GM23248 (cell line): ENCODE results near the gene FBN3. TPM values are rescaled to one million over a fixed set of nuclear protein-coding genes. Genes with fewer than 3 reads are reported as not detected.

Source experiments
- DNase-seq: peaks from one replicate; pipeline ENCODE4 v3.0.0-alpha.2; 2015
- H2AFZ ChIP-seq: fragments of 200-600 bp; sonication (generic); 2 replicates; pipeline ENCODE4 v1.6.1; 2016; ENCODE audit warnings: antibody characterized with exemption
- H3F3A ChIP-seq: fragments of 200-600 bp; sonication (generic); 2 replicates; pipeline ENCODE4 v1.6.1; 2016; ENCODE audit warnings: mild to moderate bottlenecking, antibody characterized with exemption, mixed run types; ENCODE audit not compliant: insufficient read depth
- H3K27ac ChIP-seq: fragments of 200-600 bp; sonication (generic); 2 replicates; pipeline ENCODE4 v1.5.1; 2016; ENCODE audit warnings: mild to moderate bottlenecking
- H3K27me3 ChIP-seq: fragments of 200-600 bp; sonication (generic); replicated peaks from 2 replicates; pipeline ENCODE4 v1.6.1; 2016; ENCODE audit warnings: mild to moderate bottlenecking; ENCODE audit not compliant: insufficient read depth
- H3K36me3 ChIP-seq: fragments of 200-600 bp; sonication (generic); 2 replicates; pipeline ENCODE4 v1.6.1; 2016; ENCODE audit warnings: low read depth, mild to moderate bottlenecking
- H3K4me1 ChIP-seq: fragments of 200-600 bp; sonication (generic); 2 replicates; pipeline ENCODE4 v1.6.1; 2016; ENCODE audit warnings: mild to moderate bottlenecking; ENCODE audit not compliant: insufficient read depth
- H3K4me2 ChIP-seq: fragments of 200-600 bp; sonication (generic); one replicate; pipeline ENCODE4 v1.6.1; 2016; ENCODE audit warnings: mild to moderate bottlenecking; ENCODE audit not compliant: unreplicated experiment
- H3K4me3 ChIP-seq: fragments of 200-600 bp; sonication (generic); 2 replicates; pipeline ENCODE4 v1.5.1; 2016; ENCODE audit warnings: mild to moderate bottlenecking
- H3K79me2 ChIP-seq: fragments of 200-600 bp; sonication (generic); 2 replicates; pipeline ENCODE4 v1.6.1; 2016; ENCODE audit warnings: mild to moderate bottlenecking; ENCODE audit not compliant: insufficient read depth
- H3K9ac ChIP-seq: fragments of 200-600 bp; sonication (generic); 2 replicates; pipeline ENCODE4 v1.6.1; 2016; ENCODE audit warnings: mild to moderate bottlenecking
- H3K9me2 ChIP-seq: fragments of 200-600 bp; sonication (generic); 2 replicates; pipeline ENCODE4 v1.6.1; 2016; ENCODE audit warnings: mixed run types, mild to moderate bottlenecking, moderate library complexity; ENCODE audit not compliant: insufficient read depth
- H3K9me3 ChIP-seq: fragments of 200-600 bp; sonication (generic); one replicate; pipeline ENCODE4 v1.6.1; 2017; ENCODE audit warnings: low read depth
- H4K20me1 ChIP-seq: fragments of 200-600 bp; sonication (generic); 2 replicates; pipeline ENCODE4 v1.6.0; 2016; ENCODE audit not compliant: insufficient read depth
- EZH2 ChIP-seq: fragments of 200-600 bp; sonication (generic); IDR thresholded peaks from 2 replicates; pipeline ENCODE4 v1.6.1; 2018; ENCODE audit warnings: antibody characterized with exemption, mild to moderate bottlenecking; ENCODE audit not compliant: insufficient read depth, poor library complexity, severe bottlenecking
- EZH2phosphoT487 ChIP-seq: fragments of 200-600 bp; sonication (generic); IDR thresholded peaks from 2 replicates; pipeline ENCODE4 v1.6.1; 2018; ENCODE audit warnings: antibody characterized with exemption, moderate library complexity, mild to moderate bottlenecking, low read depth; ENCODE audit not compliant: insufficient read depth
- WGBS, 2 experiments: methylation state at CpG; one replicate each; pipeline ENCODE4 v1.1.6; 2015 to 2017; ENCODE audit warnings: low lambda C conversion rate in 2 of 2, low coverage in 1 of 2; ENCODE audit errors: missing lambda C conversion rate in 2 of 2; 5-methylcytosine and 5-hydroxymethylcytosine counted together
- in situ Hi-C: fragments of 300-500 bp; cut with MboI; formaldehyde crosslinking; loops from 2 replicates; pipeline ENCODE4 v1.15.0; 2020
- polyA plus RNA-seq: library from polyadenylated mRNA; unstranded; fragments of >200 nt; fragmentation: Nextera tagmentation; extraction: Ambion mirVana; gene quantifications from 2 replicates; pipeline ENCODE4 v1.2.1, GENCODE V29; 2016
- total RNA-seq: library from RNA; depleted of rRNA; stranded (reverse); fragments of >200 nt; shearing (Covaris generic); gene quantifications from 2 replicates; pipeline ENCODE4 v1.2.3, GENCODE V29; 2014

The FBN3 gene
- total and polyA plus RNA-seq, 2 experiments from 2014 or later, result not detected

DNA sequence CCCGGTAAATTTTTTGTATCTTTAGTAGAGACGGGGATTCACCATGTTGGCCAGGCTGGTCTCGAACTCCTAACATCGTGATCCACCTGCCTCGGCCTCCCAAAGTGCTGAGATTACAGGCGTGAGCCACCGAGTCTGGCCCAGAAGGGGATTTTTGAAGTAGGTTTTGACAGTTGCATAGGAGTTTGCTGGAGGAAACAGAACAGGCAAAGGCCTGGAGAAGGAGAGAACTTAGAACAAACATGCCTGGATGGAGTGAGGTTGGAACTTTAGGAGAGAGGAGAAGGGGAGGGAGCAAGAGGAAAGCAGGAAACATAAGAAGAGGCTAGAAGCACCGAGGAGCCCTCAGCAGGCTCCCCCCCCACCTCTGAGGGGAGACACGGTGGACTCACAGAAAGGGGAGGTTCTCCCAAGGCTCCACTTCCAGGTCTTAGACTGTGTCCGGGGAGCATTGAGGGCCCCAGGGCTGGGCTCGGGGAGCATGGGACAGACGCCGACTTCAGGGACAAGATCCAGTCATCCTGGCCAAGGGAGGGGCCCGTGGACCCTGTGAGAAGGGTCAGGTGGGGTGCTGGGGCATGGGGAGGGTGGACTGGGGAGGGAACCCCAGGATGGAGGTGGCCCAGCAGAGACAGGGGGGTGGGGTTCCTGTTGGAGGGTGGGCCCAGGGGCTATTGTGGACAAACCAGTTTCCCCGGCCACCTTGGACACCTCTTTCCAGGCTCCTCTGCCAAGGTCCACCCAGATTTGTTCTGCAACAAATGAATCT lies 1.8 kb upstream of the FBN3 start:
- H3K9me3 ChIP-seq, result no peaks in the 10 kb centered on the region
- H3K27me3 ChIP-seq, result peaks cover 22% of the 10 kb centered on the region
- H3K4me1 ChIP-seq, result peaks cover 7% of the 10 kb centered on the region
- no peaks in the 10 kb centered on the region for H3F3A ChIP-seq
- no peak overlapping the region for H3K9ac ChIP-seq
- H4K20me1 ChIP-seq, result no peaks in the 10 kb centered on the region
- H3K9me2 ChIP-seq, result no peaks in the 10 kb centered on the region
- H3K79me2 ChIP-seq, result no peaks in the 10 kb centered on the region
- WGBS, 2 experiments, result 71 to 75% methylated on average over 11 to 15 of the region's 15 CpGs
- no peak overlapping the region for H3K27ac ChIP-seq
- in situ Hi-C loops, result no loop called here
- no peak for DNase-seq
- TF ChIP-seq EZH2phosphoT487 (no peak), EZH2 (no peak)
- H2AFZ ChIP-seq, result no peak overlapping the region
- H3K4me3 ChIP-seq, result no peak overlapping the region
- H3K4me2 ChIP-seq, result no peak overlapping the region
- H3K36me3 ChIP-seq, result no peaks in the 10 kb centered on the region

DNA sequence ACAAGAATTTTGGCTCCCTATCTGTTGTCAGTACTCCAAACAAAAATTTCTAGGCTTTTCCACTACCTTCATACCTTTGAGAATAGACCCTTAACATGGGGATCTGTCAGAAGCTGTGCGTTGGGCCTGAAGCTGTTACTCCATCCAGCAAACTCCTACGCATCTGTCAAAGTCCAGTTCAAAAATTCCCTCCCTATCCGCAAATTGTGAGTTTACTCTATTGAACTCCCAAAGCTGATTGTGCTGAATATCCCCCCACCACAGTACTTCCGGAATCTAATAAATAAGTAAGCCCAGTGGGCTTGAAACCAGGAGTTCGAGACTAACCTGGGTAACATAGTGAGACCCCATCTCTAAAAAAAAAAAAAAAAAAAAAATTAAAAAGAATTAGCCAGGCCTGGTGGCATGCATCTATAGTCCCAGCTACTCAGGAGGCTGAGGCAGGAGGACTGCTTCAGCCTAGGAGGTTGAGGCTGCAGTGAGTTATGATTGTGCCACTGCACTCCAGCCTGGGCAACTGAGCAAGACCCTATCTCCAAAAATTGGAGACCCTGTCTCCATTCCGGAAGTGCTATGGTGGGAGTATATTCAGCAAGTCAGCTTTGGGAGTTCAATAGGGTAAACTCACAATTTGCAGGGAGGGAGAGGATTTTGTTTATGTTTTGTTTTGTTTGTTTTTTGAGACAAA lies 930 bp upstream of the FBN3 start:
- Histone ChIP-seq H3K4me3 (no peak overlapping the region), H3K9me2 (no peaks in the 10 kb centered on the region), H3K36me3 (no peaks in the 10 kb centered on the region), H2AFZ (no peak overlapping the region), H3K4me1 (peaks cover 7% of the 10 kb centered on the region), H4K20me1 (no peaks in the 10 kb centered on the region), H3K27me3 (peaks cover 22% of the 10 kb centered on the region), H3K9ac (no peak overlapping the region), H3K79me2 (no peaks in the 10 kb centered on the region), H3F3A (no peaks in the 10 kb centered on the region), H3K27ac (no peak overlapping the region), H3K9me3 (no peaks in the 10 kb centered on the region), H3K4me2 (no peak overlapping the region)
- TF ChIP-seq EZH2phosphoT487 (no peak), EZH2 (no peak)
- no peak for DNase-seq
- WGBS, 2 experiments, result 77 to 87% methylated on average over 6 of the region's 6 CpGs
- in situ Hi-C loops, result no loop called here

DNA sequence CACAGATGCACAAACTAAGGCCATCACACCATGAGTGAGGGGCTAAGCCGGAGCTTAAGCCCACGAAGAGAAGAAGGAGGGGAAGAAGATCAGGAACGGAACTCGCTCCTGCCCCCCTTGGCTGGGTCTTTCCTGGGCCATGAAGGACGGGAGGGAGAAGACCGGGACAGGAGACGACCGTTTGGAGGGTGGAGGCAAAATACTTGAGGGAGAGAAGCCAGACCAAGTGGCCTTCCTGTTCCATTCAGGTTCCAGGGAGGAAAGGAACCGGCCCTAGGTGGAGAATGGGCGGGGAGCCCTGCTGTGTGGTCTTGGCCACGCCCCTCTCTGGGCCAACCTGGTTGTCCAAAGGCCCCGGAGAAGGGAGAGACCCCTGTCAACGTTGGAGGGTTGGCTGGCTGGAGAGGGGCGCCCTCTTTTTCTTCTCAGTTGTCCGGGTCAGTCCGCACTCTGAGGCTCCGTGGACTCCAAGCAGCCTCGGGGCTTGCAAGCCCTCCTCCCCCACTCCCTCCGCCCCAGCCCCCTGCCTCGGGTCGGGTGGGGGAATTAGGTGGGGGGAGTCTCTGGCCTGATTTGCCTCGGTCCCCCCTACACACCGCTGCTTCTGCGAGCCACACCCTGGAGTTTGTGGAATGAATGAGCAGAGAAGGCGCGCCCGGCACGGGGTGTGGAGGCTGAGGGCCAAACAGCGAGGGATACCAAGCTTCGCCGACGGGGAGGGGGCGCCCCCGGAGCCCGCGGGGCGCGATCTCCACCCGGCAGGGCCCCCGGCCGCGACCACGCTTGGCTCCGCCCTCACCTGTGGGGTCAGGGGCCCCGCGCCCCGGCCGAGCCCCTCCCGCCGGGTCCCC lies 757 bp downstream of the FBN3 start:
- no peak for DNase-seq
- Histone ChIP-seq H4K20me1 (no peaks in the 10 kb centered on the region), H3K4me1 (no peaks in the 10 kb centered on the region), H3K27ac (no peak overlapping the region), H3K9ac (no peak overlapping the region), H3K9me2 (no peaks in the 10 kb centered on the region), H3K4me3 (no peak overlapping the region), H3K4me2 (no peak overlapping the region), H3K36me3 (no peaks in the 10 kb centered on the region), H3K9me3 (no peaks in the 10 kb centered on the region), H3K79me2 (no peaks in the 10 kb centered on the region), H3K27me3 (peaks cover 22% of the 10 kb centered on the region), H3F3A (no peaks in the 10 kb centered on the region), H2AFZ (no peak overlapping the region)
- TF ChIP-seq EZH2phosphoT487 (no peak), EZH2 (peak; percentile 77)
- 1 to 2% methylated on average over 19 to 31 of the region's 50 CpGs for WGBS, 2 experiments
- in situ Hi-C loops, result no loop called here

DNA sequence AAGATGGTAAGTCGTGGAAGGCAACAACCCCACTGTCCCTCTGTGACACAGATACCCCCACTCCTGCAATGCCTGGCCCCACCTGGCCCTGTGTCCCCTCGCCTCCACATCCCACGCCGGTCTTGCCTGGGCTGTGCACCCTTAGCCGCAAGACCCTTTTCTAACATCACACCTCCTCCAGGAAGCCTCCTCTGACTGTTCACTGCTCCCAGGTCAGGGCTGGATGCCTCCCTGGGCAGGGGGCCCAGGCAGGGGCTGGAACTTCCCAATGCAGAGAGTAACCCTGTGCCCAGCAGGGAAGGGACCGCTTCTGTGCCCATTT lies 1.3 kb downstream of the FBN3 start:
- no peaks in the 10 kb centered on the region for H4K20me1 ChIP-seq
- WGBS, 2 experiments, result 49 to 68% methylated on average over 6 of the region's 6 CpGs
- in situ Hi-C loops, result no loop called here
- H3K27ac ChIP-seq, result no peak overlapping the region
- no peak for TF ChIP-seq EZH2
- TF ChIP-seq EZH2phosphoT487, result no peak
- no peaks in the 10 kb centered on the region for H3K9me3 ChIP-seq
- no peaks in the 10 kb centered on the region for H3K4me1 ChIP-seq
- no peak for DNase-seq
- H3K27me3 ChIP-seq, result peaks cover 19% of the 10 kb centered on the region
- H3K4me2 ChIP-seq, result no peak overlapping the region
- H3K9ac ChIP-seq, result no peak overlapping the region
- no peak overlapping the region for H2AFZ ChIP-seq
- no peaks in the 10 kb centered on the region for H3K9me2 ChIP-seq
- no peak overlapping the region for H3K4me3 ChIP-seq
- no peaks in the 10 kb centered on the region for H3K36me3 ChIP-seq
- no peaks in the 10 kb centered on the region for H3F3A ChIP-seq
- H3K79me2 ChIP-seq, result no peaks in the 10 kb centered on the region
